Endometrial microvascular endothelial cells (primary cell): ENCODE measurements around the gene ESRRG. TPM values are rescaled to one million over a fixed set of nuclear protein-coding genes. Genes with fewer than 3 reads are reported as not detected.

Experiments
- in situ Hi-C: cut with HindIII; loops from 2 replicates; pipeline ENCODE4 v1.10.0; 2017; ENCODE audit warnings: low sequenced_read_pairs, low pct_unique_long_range_greater_than_20kb; ENCODE audit errors: inconsistent ontology term
- total RNA-seq: library from RNA; depleted of rRNA; stranded (reverse); fragments of >200 nt; gene quantifications from one replicate; pipeline ENCODE4 v1.2.3, GENCODE V29; 2015; ENCODE audit errors: inconsistent ontology term

The ESRRG gene
- total RNA-seq, 1 donor from 2014 or later = not detected

- in situ Hi-C loops = no loop called here
These were observed 245.0 kb downstream of the ESRRG start for GRCh38 chr1:216478238-216478637.

GRCh38 chr1:216476341-216476740 is 246.9 kb downstream of the ESRRG start:
- in situ Hi-C loops = no loop called here

GRCh38 chr1:216475659-216476276 is 247.5 kb downstream of the ESRRG start:
- in situ Hi-C loops = no loop called here

GRCh38 chr1:216466162-216466801 is 256.9 kb downstream of the ESRRG start:
- in situ Hi-C loops = no loop called here

- in situ Hi-C loops = no loop called here
These were observed 258.7 kb downstream of the ESRRG start for GRCh38 chr1:216464489-216464888.

GRCh38 chr1:216462066-216462775 is 261.0 kb downstream of the ESRRG start:
- in situ Hi-C loops = no loop called here

GRCh38 chr1:216461466-216461865 is 261.8 kb downstream of the ESRRG start:
- in situ Hi-C loops = no loop called here

- in situ Hi-C loops = no loop called here
These were observed 263.5 kb downstream of the ESRRG start for GRCh38 chr1:216459651-216460207.

GRCh38 chr1:216458812-216459211 is 264.4 kb downstream of the ESRRG start:
- in situ Hi-C loops = no loop called here

GRCh38 chr1:216457356-216457755 is 265.9 kb downstream of the ESRRG start:
- in situ Hi-C loops = no loop called here

GRCh38 chr1:216456682-216457081 is 266.5 kb downstream of the ESRRG start:
- in situ Hi-C loops = no loop called here

GRCh38 chr1:216453777-216454176 is 269.5 kb downstream of the ESRRG start:
- in situ Hi-C loops = no loop called here
